Esophagus mucosa (tissue), 1 donor: ENCODE data around the gene ZBTB20. TPM values are rescaled to one million over a fixed set of nuclear protein-coding genes. Genes with fewer than 3 reads are reported as not detected.

Source experiments
- ATAC-seq: fragments of 200-7000 bp; cut with Tn5 transposase; one replicate; pipeline ENCODE4 v1.9.1; 2020
- total RNA-seq: library from RNA; stranded (reverse); gene quantifications from one replicate; pipeline ENCODE4 v1.2.4, GENCODE V29; 2023
- donor health status: DM: yes; HTN: yes; CAD: no.

The ZBTB20 gene
- total RNA-seq, 1 donor from 2014 or later: 7.3 TPM

GRCh38 chr3:114308830-114309229, 838.3 kb downstream of the ZBTB20 start:
- ATAC-seq: peak; percentile 52

- no peak for ATAC-seq
Observed at GRCh38 chr3:114308377-114308776, 838.7 kb downstream of the ZBTB20 start.

- no peak for ATAC-seq
Observed at GRCh38 chr3:114307832-114308231, 839.3 kb downstream of the ZBTB20 start.

GRCh38 chr3:114307222-114307830, 839.8 kb downstream of the ZBTB20 start:
- no peak for ATAC-seq

- ATAC-seq: no peak
Observed at GRCh38 chr3:114299941-114300624, 847.0 kb downstream of the ZBTB20 start.

- peak; percentile 8 for ATAC-seq
Observed at GRCh38 chr3:114299421-114299820, 847.7 kb downstream of the ZBTB20 start.

GRCh38 chr3:114295946-114296345, 851.1 kb downstream of the ZBTB20 start:
- no peak for ATAC-seq

- no peak for ATAC-seq
Observed at GRCh38 chr3:114294940-114295480, 852.1 kb downstream of the ZBTB20 start.

GRCh38 chr3:114293838-114294535, 853.1 kb downstream of the ZBTB20 start, which contains the start of gene TIGIT:
Gene TIGIT, plus strand, starts transcription at chr3:114294028. Its CDS starts 34 bp downstream, at chr3:114294062.
- ATAC-seq: no peak

GRCh38 chr3:114290911-114291901, 855.9 kb downstream of the ZBTB20 start:
- ATAC-seq: peak; percentile 75

GRCh38 chr3:114286266-114286665, 860.8 kb downstream of the ZBTB20 start:
- ATAC-seq: no peak

GRCh38 chr3:114285648-114286230, 861.3 kb downstream of the ZBTB20 start:
- no peak for ATAC-seq

GRCh38 chr3:114284644-114285043, 862.4 kb downstream of the ZBTB20 start:
- no peak for ATAC-seq
